PC-3 (cell line): ENCODE measurements around the gene SELENOP. TPM values are rescaled to one million over a fixed set of nuclear protein-coding genes. Genes with fewer than 3 reads are reported as not detected.
A peak's percentile ranks its signal among the peaks of the same experiment; 100 is the strongest.

Experiments
- ATAC-seq: fragments of 200-7000 bp; cut with Tn5 transposase; 2 replicates; pipeline ENCODE4 v1.9.1; 2020; ENCODE audit warnings: mild to moderate bottlenecking, moderate library complexity
- BruUV-seq: library from RNA; stranded (reverse); fragments of 400-500 nt; replicated peaks from 2 replicates; lab custom pipeline; 2021; lab: Mats Ljungman, UMichigan
- CTCF ChIA-PET: fragments of 300-600 bp; sonication (Branson Sonifier 250); formaldehyde crosslinking; loops from one replicate; lab custom pipeline; 2022; ENCODE audit warnings: antibody characterized with exemption; lab: Charles Lee
- POLR2A ChIA-PET: fragments of 300-600 bp; sonication (Branson Sonifier 250); formaldehyde crosslinking; loops from one replicate; lab custom pipeline; 2022; ENCODE audit warnings: antibody characterized with exemption; ENCODE audit not compliant: unreplicated experiment; lab: Charles Lee
- DNase-seq: peaks from one replicate; pipeline ENCODE4 v3.0.0-alpha.2; 2015
- H2AFZ ChIP-seq: fragments of 300-600 bp; sonication (generic); 2 replicates; pipeline ENCODE4 v1.6.0; 2016; ENCODE audit warnings: antibody characterized with exemption, low read length
- H3F3A ChIP-seq: fragments of 300-600 bp; sonication (generic); one replicate; pipeline ENCODE4 v1.6.0; 2017; ENCODE audit warnings: antibody characterized with exemption, low read length, control low read depth, mild to moderate bottlenecking; ENCODE audit not compliant: unreplicated experiment
- H3K27ac ChIP-seq: fragments of 300-600 bp; sonication (generic); 2 replicates; pipeline ENCODE4 v1.5.1; 2016; ENCODE audit warnings: mild to moderate bottlenecking, low read length
- H3K27me3 ChIP-seq: fragments of 300-600 bp; sonication (generic); 2 replicates; pipeline ENCODE4 v1.6.1; 2016; ENCODE audit warnings: low read length, mixed read lengths
- H3K36me3 ChIP-seq: fragments of 300-600 bp; sonication (generic); 2 replicates; pipeline ENCODE4 v1.6.1; 2016; ENCODE audit warnings: low read depth, mixed run types, low read length, mixed read lengths
- H3K4me1 ChIP-seq: fragments of 300-600 bp; sonication (generic); 2 replicates; pipeline ENCODE4 v1.5.1; 2016; ENCODE audit warnings: low read length; ENCODE audit not compliant: insufficient read depth
- H3K4me2 ChIP-seq: fragments of 300-600 bp; sonication (generic); 2 replicates; pipeline ENCODE4 v1.6.0; 2016; ENCODE audit warnings: low read length
- H3K4me3 ChIP-seq: fragments of 300-600 bp; sonication (generic); 2 replicates; pipeline ENCODE4 v1.5.1; 2016; ENCODE audit warnings: mild to moderate bottlenecking, low read length, mixed read lengths
- H3K79me2 ChIP-seq: fragments of 300-600 bp; sonication (generic); 2 replicates; pipeline ENCODE4 v1.6.1; 2017; ENCODE audit warnings: low read length, mixed read lengths
- H3K9ac ChIP-seq: fragments of 300-600 bp; sonication (generic); 2 replicates; pipeline ENCODE4 v1.6.0; 2016; ENCODE audit warnings: mild to moderate bottlenecking, low read length
- H3K9me2 ChIP-seq: fragments of 300-600 bp; sonication (generic); replicated peaks from 2 replicates; pipeline ENCODE4 v1.6.1; 2016; ENCODE audit warnings: mixed run types, low read length, mixed read lengths
- H3K9me3 ChIP-seq: fragments of 300-600 bp; sonication (generic); 2 replicates; pipeline ENCODE4 v1.6.1; 2016; ENCODE audit warnings: low read length, mixed read lengths
- H4K20me1 ChIP-seq: fragments of 300-600 bp; sonication (generic); 2 replicates; pipeline ENCODE4 v1.6.1; 2016; ENCODE audit warnings: low read length, mixed read lengths
- EZH2 ChIP-seq: fragments of 300-600 bp; sonication (generic); IDR thresholded peaks from one replicate; pipeline ENCODE4 v1.6.1; 2017; ENCODE audit warnings: antibody characterized with exemption, mild to moderate bottlenecking, low read length; ENCODE audit not compliant: unreplicated experiment
- EZH2phosphoT487 ChIP-seq: fragments of 300-600 bp; sonication (generic); IDR thresholded peaks from 2 replicates; pipeline ENCODE4 v1.6.1; 2018; ENCODE audit warnings: mild to moderate bottlenecking, antibody characterized with exemption, low read length, borderline replicate concordance
- intact Hi-C: fragments of 100-400 bp; cut with micrococcal nuclease; formaldehyde crosslinking; loops from 2 replicates; pipeline ENCODE4 v1.9.0; 2023
- total RNA-seq: library from RNA; depleted of rRNA; stranded (reverse); fragments of >200 nt; gene quantifications from 2 replicates; pipeline ENCODE4 v1.2.3, GENCODE V29; 2014
- TF ChIP-seq, protein P1 (sequence below): fragments of 300-600 bp; sonication (generic); conservative IDR thresholded peaks from 2 replicates; pipeline ENCODE4 v1.5.1; 2017; ENCODE audit warnings: antibody characterized with exemption, low read depth, mild to moderate bottlenecking, low read length

The SELENOP gene
- total RNA-seq, 1 experiment from 2014 or later, result 3.3 TPM

DNA sequence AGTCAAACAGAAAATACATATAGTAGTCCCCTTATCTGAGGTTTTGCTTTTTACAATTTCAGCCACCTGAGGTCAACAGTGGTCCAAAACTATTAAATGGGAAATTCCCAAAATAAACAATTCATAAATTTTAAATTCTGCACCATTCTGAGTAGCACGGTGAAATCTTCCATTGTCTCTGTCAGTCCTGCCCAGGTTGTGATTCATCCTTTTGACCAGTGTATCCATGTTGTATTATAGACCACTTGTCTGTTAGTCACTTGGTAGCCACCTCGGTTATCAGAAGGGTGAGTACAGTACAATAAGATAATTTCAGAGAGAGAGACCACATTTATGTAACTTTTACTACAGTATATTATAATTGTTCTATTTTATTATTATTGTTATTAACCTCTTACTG is 52.2 kb downstream of the SELENOP start:
- Histone ChIP-seq H3F3A (no peaks in the 10 kb centered on the region), H3K4me3 (no peak overlapping the region), H3K79me2 (no peaks in the 10 kb centered on the region), H4K20me1 (no peaks in the 10 kb centered on the region), H3K27me3 (no peaks in the 10 kb centered on the region), H3K4me2 (no peak overlapping the region), H3K4me1 (peaks cover 14% of the 10 kb centered on the region), H2AFZ (no peak overlapping the region), H3K27ac (peak overlapping the region; percentile 53), H3K36me3 (no peaks in the 10 kb centered on the region), H3K9me2 (no peaks in the 10 kb centered on the region), H3K9ac (no peak overlapping the region), H3K9me3 (no peaks in the 10 kb centered on the region)
- intact Hi-C loops, result loop anchor here (1.0 kb wide), 1 partner anchor 91 kb away; no protein-coding TSS in a partner anchor
- ChIA-PET CTCF (no interaction called here), POLR2A (no interaction called here)
- peak; percentile 99 for ATAC-seq
- no TSS peak for BruUV-seq
- DNase-seq, result peak; percentile 81
- TF ChIP-seq EZH2 (no peak), EZH2phosphoT487 (no peak)
- TF ChIP-seq, protein P1, sequence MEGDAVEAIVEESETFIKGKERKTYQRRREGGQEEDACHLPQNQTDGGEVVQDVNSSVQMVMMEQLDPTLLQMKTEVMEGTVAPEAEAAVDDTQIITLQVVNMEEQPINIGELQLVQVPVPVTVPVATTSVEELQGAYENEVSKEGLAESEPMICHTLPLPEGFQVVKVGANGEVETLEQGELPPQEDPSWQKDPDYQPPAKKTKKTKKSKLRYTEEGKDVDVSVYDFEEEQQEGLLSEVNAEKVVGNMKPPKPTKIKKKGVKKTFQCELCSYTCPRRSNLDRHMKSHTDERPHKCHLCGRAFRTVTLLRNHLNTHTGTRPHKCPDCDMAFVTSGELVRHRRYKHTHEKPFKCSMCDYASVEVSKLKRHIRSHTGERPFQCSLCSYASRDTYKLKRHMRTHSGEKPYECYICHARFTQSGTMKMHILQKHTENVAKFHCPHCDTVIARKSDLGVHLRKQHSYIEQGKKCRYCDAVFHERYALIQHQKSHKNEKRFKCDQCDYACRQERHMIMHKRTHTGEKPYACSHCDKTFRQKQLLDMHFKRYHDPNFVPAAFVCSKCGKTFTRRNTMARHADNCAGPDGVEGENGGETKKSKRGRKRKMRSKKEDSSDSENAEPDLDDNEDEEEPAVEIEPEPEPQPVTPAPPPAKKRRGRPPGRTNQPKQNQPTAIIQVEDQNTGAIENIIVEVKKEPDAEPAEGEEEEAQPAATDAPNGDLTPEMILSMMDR, result no peak

DNA sequence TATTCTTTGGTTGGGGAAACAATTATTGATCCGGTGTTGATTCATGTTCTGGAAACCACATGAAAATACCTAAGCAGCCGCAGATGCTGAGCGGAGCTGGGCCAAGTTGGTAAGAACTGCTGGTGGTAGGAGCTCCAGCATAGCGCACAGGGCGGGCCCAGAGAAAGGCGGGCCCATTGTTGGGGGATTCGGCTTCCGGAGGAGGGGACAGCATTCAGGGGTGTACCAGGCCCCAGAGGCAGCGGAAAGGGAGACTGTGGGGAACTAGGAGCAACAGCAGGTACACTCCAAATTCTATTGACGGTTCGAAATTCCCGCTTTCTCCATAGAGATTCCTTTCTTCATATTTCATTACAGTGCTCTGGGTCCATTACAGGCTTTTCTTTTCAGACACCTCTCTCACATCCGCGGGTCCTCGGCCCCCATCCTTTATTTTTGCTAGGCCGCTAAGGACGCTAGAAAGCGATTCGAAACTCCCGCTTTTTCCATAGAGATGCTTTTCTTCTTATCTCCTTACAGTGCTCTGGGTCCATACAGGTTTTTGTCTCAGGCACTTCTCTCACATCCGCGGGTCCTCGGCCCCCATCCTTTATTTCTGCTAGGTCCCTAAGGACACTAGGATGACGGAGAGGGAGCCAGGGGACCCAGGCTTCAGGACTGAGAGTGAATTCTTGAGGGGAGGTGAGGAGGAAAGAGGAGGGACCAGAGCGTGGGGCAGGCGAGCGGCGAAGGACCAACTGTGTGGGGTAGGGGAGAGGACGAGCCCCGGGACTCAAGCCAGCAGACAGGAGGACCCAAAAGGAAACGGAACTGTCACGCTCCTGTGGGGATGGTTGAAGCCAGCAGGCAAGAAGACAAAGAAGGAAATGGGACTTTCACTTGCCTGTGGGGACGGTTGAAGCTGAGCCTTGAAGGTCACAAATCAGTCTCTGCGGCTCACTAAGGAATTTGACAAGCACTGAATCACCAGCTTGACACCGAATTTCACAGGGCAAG is 54.8 kb downstream of the SELENOP start, which contains the start of gene CCDC152:
CCDC152 (plus strand) TSS at position 213 of the 996 bp plus-strand sequence. CDS start 2,304 bp downstream, outside the sequence.
- no peaks in the 10 kb centered on the region for H3K27me3 ChIP-seq
- POLR2A ChIA-PET, result no interaction called here
- no peak within 1 kb of the TSS for H3K27ac ChIP-seq
- no peaks in the 10 kb centered on the region for H3K9me3 ChIP-seq
- TF ChIP-seq, protein P1, result no peak
- TF ChIP-seq EZH2phosphoT487, result no peak
- TF ChIP-seq EZH2, result no peak
- no peaks in the 10 kb centered on the region for H4K20me1 ChIP-seq
- H3K9ac ChIP-seq, result no peak within 1 kb of the TSS
- CTCF ChIA-PET, result no interaction called here
- H3F3A ChIP-seq, result no peaks in the 10 kb centered on the region
- no peaks in the 10 kb centered on the region for H3K9me2 ChIP-seq
- no peak for ATAC-seq
- H3K4me1 ChIP-seq, result peaks cover 14% of the 10 kb centered on the region
- no peak within 1 kb of the TSS for H3K4me3 ChIP-seq
- H3K36me3 ChIP-seq, result no peaks in the 10 kb centered on the region
- H3K79me2 ChIP-seq, result no peaks in the 10 kb centered on the region
- peak; percentile 48 for DNase-seq
- no TSS peak for BruUV-seq
- intact Hi-C loops, result no loop called here
- no peak within 1 kb of the TSS for H2AFZ ChIP-seq
- no peak within 1 kb of the TSS for H3K4me2 ChIP-seq
